Mucosa of rectum (tissue), 2 donors: ENCODE data around the gene AGO3.

Experiments
- H3K27ac ChIP-seq, 2 donors: one replicate each; pipeline ENCODE4 v1.7.0; 2013; ENCODE audit warnings: inconsistent platforms in 2 of 2, low read depth in 2 of 2, low read length in 2 of 2
- H3K27me3 ChIP-seq, 2 donors: one replicate each; pipeline ENCODE4 v1.7.0; 2013; ENCODE audit warnings: low read length in 2 of 2; ENCODE audit not compliant: control insufficient read depth in 2 of 2, insufficient read depth in 2 of 2
- H3K36me3 ChIP-seq, 2 donors: one replicate each; pipeline ENCODE4 v1.7.0; 2013; ENCODE audit warnings: low read length in 2 of 2; ENCODE audit not compliant: control insufficient read depth in 2 of 2, insufficient read depth in 2 of 2
- H3K4me1 ChIP-seq, 2 donors: one replicate each; pipeline ENCODE4 v1.7.0; 2013; ENCODE audit warnings: low read length in 2 of 2, mild to moderate bottlenecking in 1 of 2; ENCODE audit not compliant: control insufficient read depth in 2 of 2, insufficient read depth in 2 of 2
- H3K4me3 ChIP-seq, 2 donors: one replicate each; pipeline ENCODE4 v1.7.0; 2013; ENCODE audit warnings: low read length in 2 of 2
- H3K9ac ChIP-seq, 2 donors: one replicate each; pipeline ENCODE4 v1.7.0; 2013; ENCODE audit warnings: low read length in 2 of 2, low read depth in 1 of 2, mild to moderate bottlenecking in 1 of 2
- H3K9me3 ChIP-seq, 2 donors: one replicate each; pipeline ENCODE4 v1.7.0; 2013; ENCODE audit warnings: low read length in 2 of 2; ENCODE audit not compliant: control insufficient read depth in 2 of 2
- donor health status: healthy.
- donor health status: Normal muscosa, but diverticular disease.

AGO3 gene

DNA sequence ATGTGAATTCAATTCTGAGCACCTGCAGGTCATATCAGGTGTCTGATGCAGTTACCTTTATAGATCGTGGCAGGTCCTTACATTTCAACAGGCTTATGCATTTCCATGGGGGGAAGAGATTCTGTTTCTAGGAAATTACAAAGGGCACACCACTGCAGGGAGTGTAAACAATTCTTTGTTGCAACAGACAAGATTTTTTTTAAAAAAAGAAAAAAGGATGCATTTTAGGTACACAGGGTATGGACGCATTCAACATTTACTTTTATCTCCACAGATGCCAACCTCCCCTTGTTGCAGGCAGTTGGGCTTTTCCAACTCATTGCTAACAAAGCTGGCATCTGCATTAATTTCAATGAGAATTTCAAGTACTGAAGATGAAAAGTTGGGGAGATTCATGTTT is 139.4 kb downstream of the AGO3 start:
- no peaks in the 10 kb centered on the region for H3K27me3 ChIP-seq
- H3K4me1 ChIP-seq, result no peaks in the 10 kb centered on the region
- no peak overlapping the region for H3K4me3 ChIP-seq
- H3K9me3 ChIP-seq, result no peaks in the 10 kb centered on the region
- no peak overlapping the region for H3K9ac ChIP-seq
- H3K27ac ChIP-seq, result no peak overlapping the region
- H3K36me3 ChIP-seq, result no peaks in the 10 kb centered on the region

- Histone ChIP-seq H3K4me3 (no peak overlapping the region), H3K9me3 (no peaks in the 10 kb centered on the region), H3K27me3 (no peaks in the 10 kb centered on the region), H3K27ac (no peak overlapping the region), H3K9ac (no peak overlapping the region), H3K4me1 (no peaks in the 10 kb centered on the region), H3K36me3 (no peaks in the 10 kb centered on the region)
Measured at GRCh38 chr1:36076979-36077573, 146.2 kb downstream of the AGO3 start.

GRCh38 chr1:36080236-36080635 is 149.3 kb downstream of the AGO3 start:
- no peaks in the 10 kb centered on the region for H3K36me3 ChIP-seq
- no peak overlapping the region for H3K9ac ChIP-seq
- no peak overlapping the region for H3K27ac ChIP-seq
- H3K9me3 ChIP-seq, result no peaks in the 10 kb centered on the region
- H3K4me1 ChIP-seq, result no peaks in the 10 kb centered on the region
- peaks cover 5 to 9% of the 10 kb centered on the region in 2 donors for H3K27me3 ChIP-seq
- H3K4me3 ChIP-seq, result no peak overlapping the region

- Histone ChIP-seq H3K27ac (no peak overlapping the region), H3K27me3 (peaks cover 5 to 9% of the 10 kb centered on the region in 2 donors), H3K4me1 (no peaks in the 10 kb centered on the region)
Measured at GRCh38 chr1:36080801-36081200, 149.9 kb downstream of the AGO3 start.

DNA sequence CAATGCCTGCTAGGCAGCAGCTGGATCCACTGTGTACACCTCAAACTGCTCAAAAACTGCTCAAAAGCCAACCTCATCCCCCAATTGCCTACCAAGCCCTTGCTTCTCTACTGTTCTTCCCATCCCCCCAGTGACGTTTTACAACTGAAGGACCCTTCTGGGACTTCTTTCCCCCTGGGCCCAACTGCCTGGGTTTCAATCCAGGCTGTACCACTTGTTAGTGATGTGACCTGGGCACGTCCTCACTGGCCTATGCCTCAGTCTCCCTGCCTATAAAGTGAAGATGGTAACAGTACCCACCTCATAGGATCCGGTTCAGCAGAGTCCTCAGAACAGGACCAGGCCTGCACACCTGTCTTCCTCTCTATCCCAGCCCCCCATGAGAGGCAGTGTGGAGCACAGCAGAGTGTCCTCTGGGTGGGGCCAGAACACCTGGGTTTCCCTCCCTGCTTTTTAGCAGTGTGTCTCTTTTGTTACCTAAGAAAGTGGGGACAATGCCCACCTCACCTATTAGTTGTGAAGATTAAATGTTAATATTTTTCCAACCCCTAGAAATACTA is 151.1 kb downstream of the AGO3 start:
- Histone ChIP-seq H3K9ac (no peak overlapping the region), H3K4me1 (no peaks in the 10 kb centered on the region), H3K36me3 (no peaks in the 10 kb centered on the region), H3K27me3 (peaks cover 5 to 9% of the 10 kb centered on the region in 2 donors), H3K27ac (no peak overlapping the region), H3K9me3 (no peaks in the 10 kb centered on the region), H3K4me3 (no peak overlapping the region)

More at GRCh38 chr1:36080801-36081200, 149.9 kb downstream of the AGO3 start:
- no peak overlapping the region for H3K9ac ChIP-seq
- no peaks in the 10 kb centered on the region for H3K9me3 ChIP-seq
- no peaks in the 10 kb centered on the region for H3K36me3 ChIP-seq
- H3K4me3 ChIP-seq, result no peak overlapping the region

DNA sequence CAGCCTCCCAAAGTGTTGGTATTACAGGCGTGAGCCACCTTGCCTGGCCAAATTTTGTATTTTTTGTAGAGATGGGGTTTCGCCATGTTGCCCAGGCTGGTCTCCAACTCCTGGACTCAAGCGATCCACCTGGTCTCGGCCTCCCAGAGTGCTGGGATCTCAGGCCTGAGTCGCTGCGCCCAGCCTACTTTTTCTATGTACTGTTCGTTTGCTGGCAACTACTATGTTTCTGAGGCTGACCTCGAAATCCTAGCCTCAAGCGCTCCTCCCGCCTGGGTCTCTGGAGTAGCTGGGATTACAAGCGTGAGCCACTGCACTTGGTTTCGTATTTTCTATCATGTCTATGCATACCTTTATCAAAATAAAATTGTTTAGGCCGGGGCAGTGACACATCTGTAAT is 152.3 kb downstream of the AGO3 start:
- Histone ChIP-seq H3K27me3 (peaks cover 5 to 9% of the 10 kb centered on the region in 2 donors), H3K27ac (no peak overlapping the region), H3K36me3 (no peaks in the 10 kb centered on the region), H3K9me3 (no peaks in the 10 kb centered on the region), H3K4me3 (no peak overlapping the region), H3K9ac (no peak overlapping the region), H3K4me1 (peaks cover 1 to 3% of the 10 kb centered on the region in 2 donors)

GRCh38 chr1:36083635-36084496 is 153.0 kb downstream of the AGO3 start, which contains the start of gene TEKT2:
TEKT2 (plus strand) TSS chr1:36084094; CDS start chr1:36084922, 828 bp downstream.
- H3K9ac ChIP-seq, result peak within 1 kb of the TSS; percentile 2 to 6
- peak within 1 kb of the TSS; percentile 37 to 39 for H3K4me3 ChIP-seq
- no peak within 1 kb of the TSS for H3K27ac ChIP-seq
- no peaks in the 10 kb centered on the region for H3K36me3 ChIP-seq
- H3K9me3 ChIP-seq, result no peaks in the 10 kb centered on the region
- H3K4me1 ChIP-seq, result peaks cover 4 to 6% of the 10 kb centered on the region in 2 donors
- peaks cover 5 to 9% of the 10 kb centered on the region in 2 donors for H3K27me3 ChIP-seq

GRCh38 chr1:36084497-36085115 is 153.7 kb downstream of the AGO3 start:
- peak overlapping the region; percentile 37 to 39 for H3K4me3 ChIP-seq
- H3K27me3 ChIP-seq, result peaks cover 5 to 9% of the 10 kb centered on the region in 2 donors
- H3K4me1 ChIP-seq, result peaks cover 8 to 10% of the 10 kb centered on the region in 2 donors
- H3K9ac ChIP-seq, result peak overlapping the region; percentile 2 to 6
- no peaks in the 10 kb centered on the region for H3K36me3 ChIP-seq
- no peaks in the 10 kb centered on the region for H3K9me3 ChIP-seq
- no peak overlapping the region for H3K27ac ChIP-seq

GRCh38 chr1:36085126-36085525 is 154.2 kb downstream of the AGO3 start:
- H3K27me3 ChIP-seq, result peaks cover 5 to 9% of the 10 kb centered on the region in 2 donors
- no peak overlapping the region for H3K27ac ChIP-seq
- no peak overlapping the region for H3K9ac ChIP-seq
- no peaks in the 10 kb centered on the region for H3K36me3 ChIP-seq
- H3K9me3 ChIP-seq, result no peaks in the 10 kb centered on the region
- H3K4me1 ChIP-seq, result peaks cover 13% of the 10 kb centered on the region in 2 donors
- no peak overlapping the region for H3K4me3 ChIP-seq
